GM13977 (cell line): Measurements from ENCODE around the gene NOCT.
"Not testable (repeated sequence)": the region's sequence is repeated elsewhere in the genome, so short reads cannot be mapped to it uniquely, and the experiment has no call there.

Source experiments
- DNase-seq: peaks from one replicate; pipeline ENCODE4 v3.0.0; 2012; ENCODE audit warnings: low spot score
- CTCF ChIP-seq: IDR thresholded peaks from 2 replicates; pipeline ENCODE4 v1.5.1; 2012; ENCODE audit warnings: mild to moderate bottlenecking, control low read depth; ENCODE audit not compliant: insufficient read depth; ENCODE audit errors: extremely low read depth, missing control alignments
- in situ Hi-C: fragments of 300-500 bp; cut with MboI; formaldehyde crosslinking; loops from one replicate; pipeline ENCODE4 v1.12.0; 2022; ENCODE audit warnings: low sequenced_read_pairs, low pct_unique_long_range_greater_than_20kb, mixed read lengths, inconsistent platforms; ENCODE audit not compliant: unreplicated experiment

The NOCT gene

DNA sequence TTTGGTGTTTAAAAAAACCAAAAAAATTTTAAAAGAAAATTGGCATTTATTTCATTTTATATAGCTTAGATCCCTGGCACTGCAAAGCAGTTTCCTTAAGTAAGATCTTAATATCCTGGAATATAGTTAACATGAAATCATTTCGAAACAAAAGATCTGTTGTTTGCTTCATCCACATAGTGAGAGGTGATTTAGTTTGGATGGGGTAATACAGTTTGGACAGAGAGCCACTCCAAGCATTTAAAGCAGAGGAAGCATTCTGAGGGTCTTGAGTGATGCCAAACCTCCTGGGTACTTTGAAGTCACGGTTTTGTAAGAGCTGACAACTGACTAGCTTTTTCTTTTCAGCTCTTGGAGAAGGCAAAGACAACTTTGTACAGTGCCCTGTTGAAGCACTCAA lies 28.7 kb downstream of the NOCT start:
- TF ChIP-seq CTCF, result no peak
- in situ Hi-C loops, result no loop called here
- DNase-seq, result no peak

- in situ Hi-C loops, result no loop called here
- DNase-seq, result no peak
- no peak for TF ChIP-seq CTCF
These were observed 32.4 kb downstream of the NOCT start for GRCh38 chr4:139048026-139048425.

DNA sequence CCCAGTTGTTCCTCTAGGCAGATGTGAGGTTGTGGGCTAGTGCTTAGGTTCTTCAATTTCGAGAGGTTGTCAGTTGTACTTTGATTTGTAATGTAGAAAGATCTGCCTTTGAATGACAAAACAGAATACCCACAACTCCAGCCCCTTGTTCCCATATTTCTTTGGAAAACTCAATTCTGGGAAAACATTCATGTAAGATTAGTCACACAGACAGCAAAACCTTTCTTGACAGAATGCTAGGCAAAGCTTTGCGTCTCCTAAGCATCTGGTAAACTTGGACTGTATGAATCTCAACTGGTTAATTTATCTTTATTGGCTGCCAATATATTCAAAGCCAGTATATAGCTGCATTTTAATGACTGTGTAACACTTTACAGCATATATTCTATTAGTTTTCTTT lies 34.9 kb downstream of the NOCT start:
- TF ChIP-seq CTCF, result no peak
- in situ Hi-C loops, result no loop called here
- no peak for DNase-seq

GRCh38 chr4:139053909-139054308 lies 38.3 kb downstream of the NOCT start:
- TF ChIP-seq CTCF, result no peak
- no peak for DNase-seq
- in situ Hi-C loops, result no loop called here

- in situ Hi-C loops, result no loop called here
- no peak for TF ChIP-seq CTCF
- DNase-seq, result no peak
These were observed 39.4 kb downstream of the NOCT start for GRCh38 chr4:139054791-139055505.

GRCh38 chr4:139059026-139059425 lies 43.4 kb downstream of the NOCT start:
- in situ Hi-C loops, result not testable (repeated sequence)

GRCh38 chr4:139060591-139060990 lies 45.0 kb downstream of the NOCT start:
- no peak for DNase-seq
- in situ Hi-C loops, result no loop called here
- TF ChIP-seq CTCF, result no peak

More at GRCh38 chr4:139059026-139059425, 43.4 kb downstream of the NOCT start:
- DNase-seq, result not testable (repeated sequence)
